Measurements from ENCODE around the gene MGAT4C. TPM values are rescaled to one million over a fixed set of nuclear protein-coding genes. Genes with fewer than 3 reads are reported as not detected.

The MGAT4C gene
- total and polyA plus RNA-seq, 7 donors = 0.06 to 0.16 (median 0.07) TPM; not detected in 4

DNA sequence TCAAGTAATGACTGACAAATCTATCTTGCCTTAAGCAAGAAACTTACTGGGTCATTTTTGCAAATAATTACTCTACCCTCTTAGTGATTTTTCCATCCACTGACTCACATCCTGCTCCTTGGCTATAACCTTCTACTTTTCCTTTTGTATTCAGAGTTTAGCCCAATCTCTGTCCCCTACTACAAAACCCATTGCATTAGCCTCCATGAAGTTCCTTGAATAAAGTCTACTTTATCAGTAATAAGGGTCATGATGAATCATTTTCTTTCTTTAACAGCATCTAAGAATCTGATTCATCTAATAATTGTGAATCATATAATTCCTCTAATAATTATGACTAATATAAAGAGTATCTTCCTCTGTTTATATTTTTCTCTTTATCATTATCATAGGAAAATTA is 249.5 kb downstream of the MGAT4C start:
- Histone ChIP-seq H3K9me3 (no peaks in the 10 kb centered on the region), H3K36me3 (ENCODE audit: insufficient read depth in 1 of 2, low read depth in 1 of 2) (no peaks in the 10 kb centered on the region), H3K4me3 (no peak overlapping the region), H3K4me1 (no peaks in the 10 kb centered on the region), H3K27me3 (ENCODE audit: insufficient read depth in 3 of 3, low read length in 2 of 3) (no peaks in the 10 kb centered on the region), H3K27ac (no peak overlapping the region)
- no peak for ATAC-seq
- DNase-seq = no peak
- intact Hi-C loops (cut with DNase I) = no loop called here
- TF ChIP-seq CTCF (IDR thresholded peaks at IDR 0.05) = no peak

GRCh38 chr12:85998074-85998473 is 258.1 kb downstream of the MGAT4C start:
- 86 to 89% (median 87%) methylated on average over 2 of the region's 2 CpGs for WGBS, 3 donors
- Histone ChIP-seq H3K36me3 (ENCODE audit: insufficient read depth in 1 of 2, low read depth in 1 of 2) (no peaks in the 10 kb centered on the region), H3K27me3 (ENCODE audit: insufficient read depth in 3 of 3, low read length in 2 of 3) (no peaks in the 10 kb centered on the region), H3K9me3 (no peaks in the 10 kb centered on the region), H3K4me3 (no peak overlapping the region), H3K4me1 (no peaks in the 10 kb centered on the region), H3K27ac (no peak overlapping the region)
- ATAC-seq = no peak
- no peak for TF ChIP-seq CTCF (IDR thresholded peaks at IDR 0.05)
- intact Hi-C loops (cut with DNase I) = no loop called here
- DNase-seq = no peak

DNA sequence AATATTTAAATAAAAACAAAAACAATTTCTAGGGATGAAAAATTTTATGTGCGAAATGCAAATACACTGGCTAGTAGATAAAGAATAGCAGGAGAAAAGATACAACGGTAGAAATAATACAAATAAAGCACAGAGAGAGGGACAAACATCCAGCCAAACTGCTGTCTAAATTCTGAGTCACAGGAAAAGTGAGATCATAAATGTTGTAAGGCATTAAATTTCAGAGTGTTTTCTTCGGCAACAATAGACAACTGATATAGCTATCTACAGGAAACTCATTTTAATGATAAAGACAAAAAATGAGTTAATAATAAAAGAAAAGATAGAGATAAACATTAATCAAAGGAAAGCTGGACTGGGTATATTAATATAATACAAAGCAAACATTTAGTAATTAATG is 259.9 kb downstream of the MGAT4C start:
- DNase-seq = no peak
- no peak overlapping the region for H3K4me3 ChIP-seq
- WGBS, 3 donors = 72 to 75% (median 73%) methylated on average over 3 of the region's 3 CpGs
- H3K9me3 ChIP-seq = no peaks in the 10 kb centered on the region
- H3K27ac ChIP-seq = no peak overlapping the region
- TF ChIP-seq CTCF (IDR thresholded peaks at IDR 0.05) = no peak
- no peak for ATAC-seq
- H3K27me3 ChIP-seq (ENCODE audit: insufficient read depth in 3 of 3, low read length in 2 of 3) = no peaks in the 10 kb centered on the region
- H3K4me1 ChIP-seq = no peaks in the 10 kb centered on the region
- no peaks in the 10 kb centered on the region for H3K36me3 ChIP-seq (ENCODE audit: insufficient read depth in 1 of 2, low read depth in 1 of 2)
- intact Hi-C loops (cut with DNase I) = no loop called here

DNA sequence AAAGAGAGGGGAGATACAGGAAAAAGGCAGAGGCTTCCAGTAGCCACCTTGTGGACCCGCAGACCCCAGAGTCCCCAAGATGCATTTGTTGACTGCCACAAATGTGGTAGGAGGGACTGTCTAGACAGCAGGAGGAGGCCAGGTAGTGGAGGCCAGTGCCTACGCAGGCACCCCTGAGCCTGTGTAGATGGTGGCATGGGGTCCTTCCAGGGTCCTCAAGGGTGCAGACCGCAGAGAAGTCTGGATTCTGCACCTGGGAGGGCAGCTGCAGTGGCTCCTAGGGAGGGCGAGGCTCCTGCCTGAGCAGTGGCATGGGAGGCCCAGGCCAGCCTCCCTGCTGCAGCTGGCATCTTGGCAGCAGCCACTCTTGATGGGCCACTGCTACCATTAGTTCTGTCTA is 262.4 kb downstream of the MGAT4C start:
- Histone ChIP-seq H3K27ac (no peak overlapping the region), H3K27me3 (ENCODE audit: insufficient read depth in 3 of 3, low read length in 2 of 3) (no peaks in the 10 kb centered on the region), H3K4me3 (no peak overlapping the region), H3K4me1 (no peaks in the 10 kb centered on the region), H3K36me3 (ENCODE audit: insufficient read depth in 1 of 2, low read depth in 1 of 2) (no peaks in the 10 kb centered on the region), H3K9me3 (no peaks in the 10 kb centered on the region)
- DNase-seq = no peak
- TF ChIP-seq CTCF (IDR thresholded peaks at IDR 0.05) = no peak
- WGBS, 3 donors = 84 to 91% (median 88%) methylated on average over 4 of the region's 4 CpGs
- no peak for ATAC-seq
- intact Hi-C loops (cut with DNase I) = no loop called here

- DNase-seq (no peak), ATAC-seq (no peak)
- H3K36me3 ChIP-seq (ENCODE audit: insufficient read depth in 1 of 2, low read depth in 1 of 2) = no peaks in the 10 kb centered on the region
- H3K27ac ChIP-seq = no peak overlapping the region
- no peak overlapping the region for H3K4me3 ChIP-seq
- no peaks in the 10 kb centered on the region for H3K9me3 ChIP-seq
- H3K4me1 ChIP-seq = no peaks in the 10 kb centered on the region
- no peak for TF ChIP-seq CTCF (IDR thresholded peaks at IDR 0.05)
- H3K27me3 ChIP-seq (ENCODE audit: insufficient read depth in 3 of 3, low read length in 2 of 3) = no peaks in the 10 kb centered on the region
- intact Hi-C loops (cut with DNase I) = no loop called here
Observed at GRCh38 chr12:85985996-85986395, 270.2 kb downstream of the MGAT4C start.
